Panc1 (cell line): ENCODE results near the gene NT5C1B. TPM values are rescaled to one million over a fixed set of nuclear protein-coding genes. Genes with fewer than 3 reads are reported as not detected.

ENCODE experiments used
- ATAC-seq: fragments of 200-7000 bp; cut with Tn5 transposase; 2 replicates; pipeline ENCODE4 v1.9.1; 2020; ENCODE audit warnings: mild to moderate bottlenecking, moderate library complexity
- BruUV-seq: library from RNA; stranded (reverse); fragments of 400-500 nt; replicated peaks from 2 replicates; lab custom pipeline; 2021; lab: Mats Ljungman, UMichigan
- CTCF ChIA-PET: fragments of 300-600 bp; sonication (Branson Sonifier 250); formaldehyde crosslinking; loops from one replicate; lab custom pipeline; 2022; ENCODE audit warnings: antibody characterized with exemption; lab: Charles Lee
- POLR2A ChIA-PET: fragments of 300-600 bp; sonication (Branson Sonifier 250); formaldehyde crosslinking; loops from one replicate; lab custom pipeline; 2022; ENCODE audit warnings: antibody characterized with exemption; lab: Charles Lee
- DNase-seq: peaks from one replicate; pipeline ENCODE4 v3.0.0-alpha.2; 2010; ENCODE audit warnings: low read depth, low spot score
- H3K27ac ChIP-seq: 2 replicates; pipeline ENCODE4 v1.5.1; 2011; ENCODE audit warnings: mild to moderate bottlenecking, low read length, inconsistent platforms
- H3K27me3 ChIP-seq: fragments of 200-500 bp; sonication (Bioruptor generic); 2 replicates; pipeline ENCODE4 v1.6.0; 2014; ENCODE audit warnings: low read length, inconsistent platforms; ENCODE audit not compliant: control insufficient read depth, insufficient read depth
- H3K36me3 ChIP-seq: fragments of 200-500 bp; sonication (Bioruptor generic); 2 replicates; pipeline ENCODE4 v1.5.1; 2014; ENCODE audit warnings: inconsistent platforms, mild to moderate bottlenecking, low read length, moderate library complexity; ENCODE audit not compliant: control insufficient read depth, insufficient read depth
- H3K4me1 ChIP-seq: 2 replicates; pipeline ENCODE4 v1.5.1; 2011; ENCODE audit warnings: inconsistent platforms, mild to moderate bottlenecking, low read length, moderate library complexity; ENCODE audit not compliant: control insufficient read depth, insufficient read depth
- H3K4me3 ChIP-seq, 2 experiments: 2 replicates each; pipeline ENCODE4 v1.5.1; 2011 to 2012; ENCODE audit warnings: low read depth in 2 of 2, low read length in 2 of 2, mild to moderate bottlenecking in 2 of 2, inconsistent platforms in 1 of 2, moderate library complexity in 1 of 2
- H3K9me3 ChIP-seq: fragments of 200-500 bp; sonication (Bioruptor generic); 2 replicates; pipeline ENCODE4 v1.5.1; 2014; ENCODE audit warnings: low read depth, mild to moderate bottlenecking, inconsistent platforms, low read length, moderate library complexity; ENCODE audit not compliant: control insufficient read depth, insufficient read depth
- CTCF ChIP-seq: fragments of 450-650 bp; IDR thresholded peaks from 2 replicates; pipeline ENCODE4 v1.5.1; 2017; ENCODE audit warnings: mild to moderate bottlenecking
- POLR2AphosphoS5 ChIP-seq: IDR thresholded peaks from 2 replicates; pipeline ENCODE4 v1.6.1; 2012; ENCODE audit warnings: mild to moderate bottlenecking, low read depth, low read length, moderate library complexity
- REST ChIP-seq, 2 experiments: IDR thresholded peaks; 2 replicates each; pipeline ENCODE4 v1.6.1; 2011 to 2012; ENCODE audit warnings: low read depth in 2 of 2, control low read depth in 1 of 2, low read length in 1 of 2, mild to moderate bottlenecking in 1 of 2, moderate library complexity in 1 of 2; ENCODE audit not compliant: insufficient read depth in 1 of 2
- SIN3A ChIP-seq: IDR thresholded peaks from 2 replicates; pipeline ENCODE4 v1.6.1; 2012; ENCODE audit warnings: low read depth, mild to moderate bottlenecking, low read length, moderate library complexity, borderline replicate concordance; ENCODE audit not compliant: insufficient read depth
- TCF7L2 ChIP-seq: IDR thresholded peaks from 2 replicates; pipeline ENCODE4 v1.6.1; 2011; ENCODE audit warnings: mild to moderate bottlenecking, low read depth, low read length, inconsistent platforms
- in situ Hi-C: cut with HindIII; loops from 2 replicates; pipeline ENCODE4 v1.10.0; 2016; ENCODE audit warnings: low sequenced_read_pairs, low pct_unique_long_range_greater_than_20kb
- intact Hi-C: fragments of 100-400 bp; cut with micrococcal nuclease; formaldehyde crosslinking; loops from one replicate; pipeline ENCODE4 v1.10.0; 2022; ENCODE audit not compliant: unreplicated experiment
- total RNA-seq: library from RNA; stranded (reverse); gene quantifications from one replicate; pipeline ENCODE4 v1.2.1, GENCODE V29; 2021; ENCODE audit not compliant: unreplicated experiment

Gene NT5C1B
- total RNA-seq, 1 experiment from 2014 or later, result not detected

GRCh38 chr2:18610090-18610489, 20.7 kb upstream of the NT5C1B start:
- in situ Hi-C loops (no loop called here), intact Hi-C loops (no loop called here)
- BruUV-seq, result no TSS peak
- ChIA-PET CTCF (no interaction called here), POLR2A (no interaction called here)
- Histone ChIP-seq H3K4me3 (no peak overlapping the region), H3K27ac (no peak overlapping the region), H3K9me3 (no peaks in the 10 kb centered on the region), H3K4me1 (no peaks in the 10 kb centered on the region), H3K27me3 (no peaks in the 10 kb centered on the region), H3K36me3 (no peaks in the 10 kb centered on the region)
- no peak for ATAC-seq
- no peak for TF ChIP-seq TCF7L2
- DNase-seq, result no peak

GRCh38 chr2:18605115-18605514, 15.7 kb upstream of the NT5C1B start:
- intact Hi-C loops, result no loop called here
- no peaks in the 10 kb centered on the region for H3K36me3 ChIP-seq
- CTCF ChIA-PET, result no interaction called here
- no peaks in the 10 kb centered on the region for H3K27me3 ChIP-seq
- TF ChIP-seq SIN3A (no peak), REST (IDR thresholded peaks at IDR 0.05; ENCODE audit: insufficient read depth in 1 of 2, low read depth in 2 of 2, low read length in 1 of 2) (no peak), POLR2AphosphoS5 (no peak), CTCF (no peak), TCF7L2 (no peak)
- DNase-seq, result no peak
- in situ Hi-C loops, result no loop called here
- BruUV-seq, result no TSS peak
- ATAC-seq, result no peak
- no peaks in the 10 kb centered on the region for H3K4me1 ChIP-seq
- no peak overlapping the region for H3K27ac ChIP-seq
- POLR2A ChIA-PET, result no interaction called here
- H3K9me3 ChIP-seq, result no peaks in the 10 kb centered on the region
- H3K4me3 ChIP-seq, result no peak overlapping the region

GRCh38 chr2:18604531-18604885, 15.1 kb upstream of the NT5C1B start:
- no peak for DNase-seq
- ChIA-PET CTCF (no interaction called here), POLR2A (no interaction called here)
- TF ChIP-seq CTCF (no peak), POLR2AphosphoS5 (no peak), TCF7L2 (no peak), REST (IDR thresholded peaks at IDR 0.05; ENCODE audit: insufficient read depth in 1 of 2, low read depth in 2 of 2, low read length in 1 of 2) (no peak), SIN3A (no peak)
- intact Hi-C loops (no loop called here), in situ Hi-C loops (no loop called here)
- Histone ChIP-seq H3K27ac (no peak overlapping the region), H3K4me3 (no peak overlapping the region), H3K27me3 (no peaks in the 10 kb centered on the region), H3K4me1 (no peaks in the 10 kb centered on the region), H3K36me3 (no peaks in the 10 kb centered on the region), H3K9me3 (no peaks in the 10 kb centered on the region)
- no TSS peak for BruUV-seq
- no peak for ATAC-seq
